ENCODE data around the gene GGA1. TPM values are rescaled to one million over a fixed set of nuclear protein-coding genes. Genes with fewer than 3 reads are reported as not detected.
A peak's percentile ranks its signal among the peaks of the same experiment; 100 is the strongest.

GGA1 gene
- total and polyA plus RNA-seq, 9 donors = 27.4 to 46.8 (median 36.6) TPM

DNA sequence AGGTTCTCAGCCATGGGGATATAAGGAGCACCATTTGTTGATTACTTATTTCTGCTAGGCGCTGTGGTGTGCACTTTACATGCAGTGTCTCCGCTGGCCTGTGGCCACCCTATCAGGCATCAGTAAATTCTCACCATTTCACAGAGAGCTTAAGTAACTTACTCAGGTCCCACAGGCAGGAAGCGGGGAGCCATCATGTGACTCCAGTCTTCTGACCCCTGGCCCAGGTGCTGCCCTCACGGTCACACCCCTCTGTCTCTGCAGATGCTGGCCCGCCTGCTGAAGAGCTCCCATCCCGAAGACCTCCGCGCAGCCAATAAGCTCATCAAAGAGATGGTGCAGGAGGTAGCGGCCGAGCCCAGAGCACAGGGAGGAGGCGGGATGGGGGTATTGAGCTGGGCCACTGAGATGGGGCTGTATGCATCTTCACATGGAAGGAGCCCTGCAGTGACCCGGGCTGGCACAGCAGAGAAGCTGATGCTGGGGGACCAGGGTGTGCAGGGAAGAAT lies 12.8 kb downstream of the GGA1 start:
- H3K27ac ChIP-seq (ENCODE audit: low read length) = no peak overlapping the region
- H3K4me1 ChIP-seq (ENCODE audit: control insufficient read depth, insufficient read depth, low read length) = peaks cover 32% of the 10 kb centered on the region
- H3K36me3 ChIP-seq (ENCODE audit: control insufficient read depth, insufficient read depth, low read length) = peaks cover 74% of the 10 kb centered on the region
- 85% methylated on average over 9 of the region's 12 CpGs for WGBS (ENCODE audit: insufficient coverage)
- H3K27me3 ChIP-seq (ENCODE audit: control insufficient read depth, insufficient read depth, low read length) = no peaks in the 10 kb centered on the region
- H3K4me3 ChIP-seq (ENCODE audit: low read length) = no peak overlapping the region
- DNase-seq = no peak
- no peaks in the 10 kb centered on the region for H3K9me3 ChIP-seq (replicated peaks; ENCODE audit: control insufficient read depth, low read depth, low read length)

DNA sequence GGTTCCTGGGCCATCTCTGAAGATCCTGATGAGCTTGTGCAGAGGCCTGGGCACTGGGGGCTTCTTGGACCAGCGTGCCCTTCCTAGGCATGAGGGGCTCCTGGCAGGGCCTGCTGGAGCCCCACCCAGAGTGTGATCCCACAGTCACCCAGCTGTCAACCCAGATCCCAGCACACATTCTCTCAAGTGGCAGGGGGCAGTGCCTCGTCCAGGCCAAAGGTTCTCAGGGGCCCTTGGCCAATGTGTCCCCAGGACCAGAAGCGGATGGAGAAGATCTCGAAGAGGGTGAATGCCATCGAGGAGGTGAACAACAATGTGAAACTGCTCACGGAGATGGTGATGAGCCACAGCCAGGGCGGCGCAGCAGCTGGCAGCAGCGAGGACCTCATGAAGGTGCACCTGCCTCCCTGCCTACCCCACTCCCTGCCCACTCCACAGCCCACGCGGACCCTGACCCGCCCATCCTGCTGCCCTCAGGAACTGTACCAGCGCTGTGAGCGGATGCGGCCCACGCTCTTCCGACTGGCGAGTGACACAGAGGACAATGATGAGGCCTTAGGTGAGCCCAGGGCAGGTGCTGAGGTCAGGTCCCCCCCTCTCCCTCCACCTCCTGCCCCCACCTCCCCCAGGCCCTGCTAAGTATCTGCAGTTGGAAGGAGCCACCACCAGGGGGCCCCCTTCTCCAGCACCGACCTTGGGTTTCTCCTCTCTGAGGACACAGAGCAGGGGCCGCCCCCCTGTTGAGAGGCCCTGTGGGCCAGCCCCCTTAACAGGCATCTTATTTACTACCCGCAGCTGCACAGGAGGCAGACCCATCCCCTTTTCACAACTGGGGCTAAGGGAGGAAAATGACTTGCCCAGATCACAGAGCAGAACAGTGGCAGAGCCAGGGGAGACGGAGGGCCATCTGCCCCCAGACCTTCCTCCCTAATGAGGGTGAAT lies 14.7 kb downstream of the GGA1 start:
- WGBS (ENCODE audit: insufficient coverage) = 77% methylated on average over 12 of the region's 22 CpGs
- Histone ChIP-seq H3K36me3 (ENCODE audit: control insufficient read depth, insufficient read depth, low read length) (peaks cover 75% of the 10 kb centered on the region), H3K27me3 (ENCODE audit: control insufficient read depth, insufficient read depth, low read length) (no peaks in the 10 kb centered on the region), H3K9me3 (replicated peaks; ENCODE audit: control insufficient read depth, low read depth, low read length) (no peaks in the 10 kb centered on the region), H3K27ac (ENCODE audit: low read length) (peak overlapping the region; percentile 51), H3K4me1 (ENCODE audit: control insufficient read depth, insufficient read depth, low read length) (peaks cover 49% of the 10 kb centered on the region), H3K4me3 (ENCODE audit: low read length) (no peak overlapping the region)
- DNase-seq = peak; percentile 79

GRCh38 chr22:37624017-37624365 lies 15.4 kb downstream of the GGA1 start:
- Histone ChIP-seq H3K36me3 (ENCODE audit: control insufficient read depth, insufficient read depth, low read length) (peaks cover 74% of the 10 kb centered on the region), H3K4me3 (ENCODE audit: low read length) (no peak overlapping the region), H3K9me3 (replicated peaks; ENCODE audit: control insufficient read depth, low read depth, low read length) (no peaks in the 10 kb centered on the region), H3K27me3 (ENCODE audit: control insufficient read depth, insufficient read depth, low read length) (no peaks in the 10 kb centered on the region), H3K27ac (ENCODE audit: low read length) (peak overlapping the region; percentile 51), H3K4me1 (ENCODE audit: control insufficient read depth, insufficient read depth, low read length) (peaks cover 49% of the 10 kb centered on the region)
- WGBS (ENCODE audit: insufficient coverage) = 48% methylated on average over 4 of the region's 6 CpGs
- peak; percentile 25 for DNase-seq

GRCh38 chr22:37624876-37625275 lies 16.2 kb downstream of the GGA1 start:
- Histone ChIP-seq H3K4me1 (ENCODE audit: control insufficient read depth, insufficient read depth, low read length) (peaks cover 49% of the 10 kb centered on the region), H3K9me3 (replicated peaks; ENCODE audit: control insufficient read depth, low read depth, low read length) (no peaks in the 10 kb centered on the region), H3K4me3 (ENCODE audit: low read length) (no peak overlapping the region), H3K27me3 (ENCODE audit: control insufficient read depth, insufficient read depth, low read length) (no peaks in the 10 kb centered on the region), H3K27ac (ENCODE audit: low read length) (peak overlapping the region; percentile 20), H3K36me3 (ENCODE audit: control insufficient read depth, insufficient read depth, low read length) (peaks cover 81% of the 10 kb centered on the region)
- whole genome bisulfite sequencing (ENCODE audit: insufficient coverage) = 81% methylated on average over 6 of the region's 7 CpGs
- DNase-seq = peak; percentile 23

DNA sequence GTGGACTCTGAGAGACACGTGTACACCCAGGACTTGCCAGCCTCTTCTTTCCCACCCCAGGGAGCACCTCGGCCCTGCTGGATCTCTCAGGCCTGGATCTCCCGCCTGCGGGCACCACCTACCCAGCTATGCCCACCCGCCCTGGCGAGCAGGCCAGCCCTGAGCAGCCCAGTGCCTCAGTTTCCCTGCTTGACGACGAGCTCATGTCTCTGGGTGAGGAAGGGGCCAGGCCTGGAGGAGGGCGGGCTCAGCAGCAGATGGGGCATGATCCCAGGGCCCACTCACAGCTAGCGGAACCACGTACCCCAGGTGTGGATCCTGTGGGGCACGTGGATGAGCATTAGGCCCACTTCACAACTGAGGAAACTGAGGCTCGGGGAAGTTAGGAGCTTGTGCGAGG lies 17.1 kb downstream of the GGA1 start:
- Histone ChIP-seq H3K9me3 (replicated peaks; ENCODE audit: control insufficient read depth, low read depth, low read length) (no peaks in the 10 kb centered on the region), H3K4me3 (ENCODE audit: low read length) (no peak overlapping the region), H3K27ac (ENCODE audit: low read length) (peak overlapping the region; percentile 53), H3K36me3 (ENCODE audit: control insufficient read depth, insufficient read depth, low read length) (peaks cover 77% of the 10 kb centered on the region), H3K4me1 (ENCODE audit: control insufficient read depth, insufficient read depth, low read length) (peaks cover 49% of the 10 kb centered on the region), H3K27me3 (ENCODE audit: control insufficient read depth, insufficient read depth, low read length) (no peaks in the 10 kb centered on the region)
- WGBS (ENCODE audit: insufficient coverage) = 79% methylated on average over 14 of the region's 14 CpGs
- peak; percentile 15 for DNase-seq

- peaks cover 52% of the 10 kb centered on the region for H3K4me1 ChIP-seq (ENCODE audit: control insufficient read depth, insufficient read depth, low read length)
- WGBS (ENCODE audit: insufficient coverage) = 11% methylated on average over 10 of the region's 11 CpGs
- no peaks in the 10 kb centered on the region for H3K27me3 ChIP-seq (ENCODE audit: control insufficient read depth, insufficient read depth, low read length)
- H3K27ac ChIP-seq (ENCODE audit: low read length) = peak overlapping the region; percentile 53
- no peak overlapping the region for H3K4me3 ChIP-seq (ENCODE audit: low read length)
- peak; percentile 83 for DNase-seq
- peaks cover 76% of the 10 kb centered on the region for H3K36me3 ChIP-seq (ENCODE audit: control insufficient read depth, insufficient read depth, low read length)
- H3K9me3 ChIP-seq (replicated peaks; ENCODE audit: control insufficient read depth, low read depth, low read length) = no peaks in the 10 kb centered on the region
Observed at GRCh38 chr22:37626144-37626543, 17.5 kb downstream of the GGA1 start.

- Histone ChIP-seq H3K36me3 (ENCODE audit: control insufficient read depth, insufficient read depth, low read length) (peaks cover 75% of the 10 kb centered on the region), H3K27ac (ENCODE audit: low read length) (peak overlapping the region; percentile 53), H3K4me3 (ENCODE audit: low read length) (no peak overlapping the region), H3K9me3 (replicated peaks; ENCODE audit: control insufficient read depth, low read depth, low read length) (no peaks in the 10 kb centered on the region), H3K27me3 (ENCODE audit: control insufficient read depth, insufficient read depth, low read length) (no peaks in the 10 kb centered on the region), H3K4me1 (ENCODE audit: control insufficient read depth, insufficient read depth, low read length) (peaks cover 57% of the 10 kb centered on the region)
- 28% methylated on average over 8 of the region's 13 CpGs for WGBS (ENCODE audit: insufficient coverage)
- DNase-seq = no peak
Observed at GRCh38 chr22:37626556-37627075, 18.0 kb downstream of the GGA1 start.

DNA sequence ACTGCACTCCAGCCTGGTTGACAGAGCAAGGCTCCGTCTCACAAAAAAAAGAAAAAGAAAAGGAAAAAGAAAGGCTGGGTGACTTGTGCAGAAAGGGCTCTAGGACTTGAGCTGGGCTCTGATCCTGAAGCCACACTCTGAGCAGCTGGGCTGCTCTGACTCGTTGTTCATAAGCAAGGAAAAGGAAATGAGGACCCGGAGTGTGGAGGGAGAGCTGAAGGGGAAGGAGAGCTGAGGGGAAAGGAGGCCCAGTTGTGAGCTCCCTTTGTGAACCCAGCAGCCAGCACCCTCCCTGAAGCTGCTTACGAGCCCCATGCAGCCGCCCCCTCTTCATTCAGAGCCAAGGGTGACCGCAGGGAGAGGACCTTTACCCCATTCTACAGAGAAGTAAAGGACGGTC lies 18.5 kb downstream of the GGA1 start:
- Histone ChIP-seq H3K4me1 (ENCODE audit: control insufficient read depth, insufficient read depth, low read length) (peaks cover 61% of the 10 kb centered on the region), H3K27ac (ENCODE audit: low read length) (peak overlapping the region; percentile 53), H3K4me3 (ENCODE audit: low read length) (no peak overlapping the region), H3K36me3 (ENCODE audit: control insufficient read depth, insufficient read depth, low read length) (peaks cover 78% of the 10 kb centered on the region), H3K9me3 (replicated peaks; ENCODE audit: control insufficient read depth, low read depth, low read length) (no peaks in the 10 kb centered on the region), H3K27me3 (ENCODE audit: control insufficient read depth, insufficient read depth, low read length) (no peaks in the 10 kb centered on the region)
- DNase-seq = peak; percentile 72
- 25% methylated on average over 4 of the region's 7 CpGs for WGBS (ENCODE audit: insufficient coverage)

GRCh38 chr22:37627545-37627944 lies 18.9 kb downstream of the GGA1 start:
- no peak overlapping the region for H3K4me3 ChIP-seq (ENCODE audit: low read length)
- peaks cover 77% of the 10 kb centered on the region for H3K36me3 ChIP-seq (ENCODE audit: control insufficient read depth, insufficient read depth, low read length)
- peak overlapping the region; percentile 53 for H3K27ac ChIP-seq (ENCODE audit: low read length)
- DNase-seq = peak; percentile 55
- WGBS (ENCODE audit: insufficient coverage) = 45% methylated on average over 2 of the region's 6 CpGs
- H3K27me3 ChIP-seq (ENCODE audit: control insufficient read depth, insufficient read depth, low read length) = no peaks in the 10 kb centered on the region
- H3K9me3 ChIP-seq (replicated peaks; ENCODE audit: control insufficient read depth, low read depth, low read length) = no peaks in the 10 kb centered on the region
- H3K4me1 ChIP-seq (ENCODE audit: control insufficient read depth, insufficient read depth, low read length) = peaks cover 65% of the 10 kb centered on the region

GRCh38 chr22:37628830-37629229 lies 20.2 kb downstream of the GGA1 start:
- 88% methylated on average over 4 of the region's 8 CpGs for WGBS (ENCODE audit: insufficient coverage)
- Histone ChIP-seq H3K36me3 (ENCODE audit: control insufficient read depth, insufficient read depth, low read length) (peaks cover 73% of the 10 kb centered on the region), H3K4me3 (ENCODE audit: low read length) (no peak overlapping the region), H3K4me1 (ENCODE audit: control insufficient read depth, insufficient read depth, low read length) (peaks cover 70% of the 10 kb centered on the region), H3K27me3 (ENCODE audit: control insufficient read depth, insufficient read depth, low read length) (no peaks in the 10 kb centered on the region), H3K27ac (ENCODE audit: low read length) (no peak overlapping the region), H3K9me3 (replicated peaks; ENCODE audit: control insufficient read depth, low read depth, low read length) (no peaks in the 10 kb centered on the region)
- peak; percentile 11 for DNase-seq
